GM21786 (cell line): ENCODE data around the gene DLK1.

Experiments
- ATAC-seq: cut with Tn5 transposase; IDR thresholded peaks from one replicate; pipeline ENCODE4 v1.9.1; 2021; ENCODE audit not compliant: unreplicated experiment

The DLK1 gene

GRCh38 chr14:100712490-100712889, 14.2 kb upstream of the DLK1 start:
- no peak for ATAC-seq

- no peak for ATAC-seq
Observed at GRCh38 chr14:100713705-100714104, 13.0 kb upstream of the DLK1 start.

GRCh38 chr14:100714258-100714892, 12.3 kb upstream of the DLK1 start:
- no peak for ATAC-seq

GRCh38 chr14:100715332-100715731, 11.4 kb upstream of the DLK1 start:
- no peak for ATAC-seq

- no peak for ATAC-seq
Observed at GRCh38 chr14:100715803-100716202, 10.9 kb upstream of the DLK1 start.

GRCh38 chr14:100717386-100717785, 9.3 kb upstream of the DLK1 start:
- no peak for ATAC-seq

GRCh38 chr14:100719976-100720520, 6.6 kb upstream of the DLK1 start:
- no peak for ATAC-seq

GRCh38 chr14:100721568-100721967, 5.1 kb upstream of the DLK1 start:
- no peak for ATAC-seq

- ATAC-seq = no peak
Observed at GRCh38 chr14:100722367-100722766, 4.3 kb upstream of the DLK1 start.

GRCh38 chr14:100723135-100723829, 3.4 kb upstream of the DLK1 start:
- ATAC-seq = no peak

- no peak for ATAC-seq
Observed at GRCh38 chr14:100723830-100724437, 2.8 kb upstream of the DLK1 start.

- ATAC-seq = no peak
Observed at GRCh38 chr14:100724536-100724935, 2.2 kb upstream of the DLK1 start.

- ATAC-seq = no peak
Observed at GRCh38 chr14:100725587-100726387, 905 bp upstream of the DLK1 start.

- no peak for ATAC-seq
Observed at GRCh38 chr14:100727086-100727872, 587 bp downstream of the DLK1 start.

- no peak for ATAC-seq
Observed at GRCh38 chr14:100727873-100728240, 1.2 kb downstream of the DLK1 start.

GRCh38 chr14:100728962-100729361, 2.3 kb downstream of the DLK1 start:
- no peak for ATAC-seq

- ATAC-seq = no peak
Observed at GRCh38 chr14:100729982-100730381, 3.3 kb downstream of the DLK1 start.

- no peak for ATAC-seq
Observed at GRCh38 chr14:100730581-100730980, 3.9 kb downstream of the DLK1 start.

GRCh38 chr14:100731011-100731670, 4.4 kb downstream of the DLK1 start:
- ATAC-seq = no peak
